GM08714 (cell line): ENCODE data around the gene KRTAP5-6.
"Not testable (repeated sequence)": the region's sequence is repeated elsewhere in the genome, so short reads cannot be mapped to it uniquely, and the experiment has no call there.

Experiments
- H3K4me3 ChIP-seq: fragments of 200-500 bp; sonication (Bioruptor generic); 2 replicates; pipeline ENCODE4 v1.5.1; 2014; ENCODE audit warnings: mild to moderate bottlenecking, low read length, inconsistent platforms
- ZNF274 ChIP-seq: IDR thresholded peaks from 2 replicates; pipeline ENCODE4 v1.6.1; 2012; ENCODE audit warnings: mild to moderate bottlenecking, low read depth, low read length

Gene KRTAP5-6

GRCh38 chr11:1655168-1656060 lies 41.6 kb upstream of the KRTAP5-6 start:
- no peak for TF ChIP-seq ZNF274
- H3K4me3 ChIP-seq, result no peak overlapping the region

- no peak overlapping the region for H3K4me3 ChIP-seq
- TF ChIP-seq ZNF274, result no peak
These were observed 40.9 kb upstream of the KRTAP5-6 start for GRCh38 chr11:1656061-1656441.

- TF ChIP-seq ZNF274, result no peak
- H3K4me3 ChIP-seq, result no peak overlapping the region
These were observed 40.3 kb upstream of the KRTAP5-6 start for GRCh38 chr11:1656670-1657069.

GRCh38 chr11:1659506-1659905 lies 37.5 kb upstream of the KRTAP5-6 start:
- no peak for TF ChIP-seq ZNF274
- no peak overlapping the region for H3K4me3 ChIP-seq

GRCh38 chr11:1660111-1660867 lies 36.7 kb upstream of the KRTAP5-6 start:
- H3K4me3 ChIP-seq, result no peak overlapping the region
- no peak for TF ChIP-seq ZNF274

- H3K4me3 ChIP-seq, result not testable (repeated sequence)
These were observed 35.3 kb upstream of the KRTAP5-6 start for GRCh38 chr11:1661454-1662269.

GRCh38 chr11:1662699-1663283 lies 34.2 kb upstream of the KRTAP5-6 start:
- H3K4me3 ChIP-seq, result not testable (repeated sequence)

- TF ChIP-seq ZNF274, result no peak
- H3K4me3 ChIP-seq, result no peak overlapping the region
These were observed 31.7 kb upstream of the KRTAP5-6 start for GRCh38 chr11:1665313-1665712.

- TF ChIP-seq ZNF274, result no peak
- H3K4me3 ChIP-seq, result no peak overlapping the region
These were observed 29.7 kb upstream of the KRTAP5-6 start for GRCh38 chr11:1667121-1667850.

- no peak overlapping the region for H3K4me3 ChIP-seq
- TF ChIP-seq ZNF274, result no peak
These were observed 29.1 kb upstream of the KRTAP5-6 start for GRCh38 chr11:1667906-1668305.

GRCh38 chr11:1668911-1669473 lies 28.0 kb upstream of the KRTAP5-6 start:
- TF ChIP-seq ZNF274, result no peak
- H3K4me3 ChIP-seq, result no peak overlapping the region

GRCh38 chr11:1669546-1670218 lies 27.3 kb upstream of the KRTAP5-6 start:
- no peak overlapping the region for H3K4me3 ChIP-seq
- no peak for TF ChIP-seq ZNF274

- H3K4me3 ChIP-seq, result not testable (repeated sequence)
These were observed 26.5 kb upstream of the KRTAP5-6 start for GRCh38 chr11:1670457-1670856.
